HEK293 (cell line): ENCODE measurements around the gene MEX3C.

Experiments used
- CTCF ChIP-seq: fragments of 450-650 bp; formaldehyde crosslinking; IDR thresholded peaks from 2 replicates; pipeline ENCODE4 v1.5.1; 2016; ENCODE audit warnings: missing biosample characterization, missing genetic modification characterization
- MEIS1 ChIP-seq: sonication (generic); formaldehyde crosslinking; IDR thresholded peaks from 2 replicates; pipeline ENCODE4 v1.8.1; 2022; ENCODE audit warnings: missing genetic modification reagents, mild to moderate bottlenecking, borderline replicate concordance
- PRDM10 ChIP-seq: fragments of 450-650 bp; formaldehyde crosslinking; IDR thresholded peaks from 2 replicates; pipeline ENCODE4 v1.5.1; 2016; ENCODE audit warnings: missing biosample characterization, missing genetic modification characterization
- TCF7L2 ChIP-seq: IDR thresholded peaks from 2 replicates; pipeline ENCODE4 v1.6.1; 2011; ENCODE audit warnings: low read depth, mild to moderate bottlenecking, inconsistent platforms, low read length, moderate library complexity, borderline replicate concordance
- ZNF121 ChIP-seq: fragments of 450-650 bp; formaldehyde crosslinking; IDR thresholded peaks from 2 replicates; pipeline ENCODE4 v1.5.1; 2016; ENCODE audit warnings: missing biosample characterization, missing genetic modification characterization
- ZNF184 ChIP-seq: fragments of 450-650 bp; IDR thresholded peaks from 2 replicates; pipeline ENCODE4 v1.5.1; 2018; ENCODE audit warnings: missing biosample characterization, mild to moderate bottlenecking, missing genetic modification characterization
- TF ChIP-seq, protein P1 (sequence below): sonication (generic); formaldehyde crosslinking; IDR thresholded peaks from 2 replicates; pipeline ENCODE4 v1.8.1; 2022; ENCODE audit warnings: mild to moderate bottlenecking, moderate library complexity, missing genetic modification reagents
- TF ChIP-seq, protein P2 (sequence below): fragments of 450-650 bp; formaldehyde crosslinking; IDR thresholded peaks from 2 replicates; pipeline ENCODE4 v1.5.1; 2016; ENCODE audit warnings: missing biosample characterization, missing genetic modification characterization
- TF ChIP-seq, protein P3 (sequence below): fragments of 450-650 bp; formaldehyde crosslinking; IDR thresholded peaks from 2 replicates; pipeline ENCODE4 v1.5.0; 2017; ENCODE audit warnings: missing biosample characterization, missing genetic modification characterization, borderline replicate concordance
- TF ChIP-seq, protein P4 (sequence below): IDR thresholded peaks from 2 replicates; pipeline ENCODE4 v1.6.1; 2011; ENCODE audit warnings: mild to moderate bottlenecking, low read depth, low read length, borderline replicate concordance

GRCh38 chr18:51195086-51195450 is 2.4 kb downstream of the MEX3C start:
- TF ChIP-seq PRDM10 (no peak), CTCF (tag by site-specific recombination) (no peak), ZNF121 (tag by site-specific recombination) (no peak), ZNF184 (tag by site-specific recombination) (no peak), TCF7L2 (no peak), MEIS1 (CRISPR knock-in tag) (no peak)
- TF ChIP-seq, protein P1, sequence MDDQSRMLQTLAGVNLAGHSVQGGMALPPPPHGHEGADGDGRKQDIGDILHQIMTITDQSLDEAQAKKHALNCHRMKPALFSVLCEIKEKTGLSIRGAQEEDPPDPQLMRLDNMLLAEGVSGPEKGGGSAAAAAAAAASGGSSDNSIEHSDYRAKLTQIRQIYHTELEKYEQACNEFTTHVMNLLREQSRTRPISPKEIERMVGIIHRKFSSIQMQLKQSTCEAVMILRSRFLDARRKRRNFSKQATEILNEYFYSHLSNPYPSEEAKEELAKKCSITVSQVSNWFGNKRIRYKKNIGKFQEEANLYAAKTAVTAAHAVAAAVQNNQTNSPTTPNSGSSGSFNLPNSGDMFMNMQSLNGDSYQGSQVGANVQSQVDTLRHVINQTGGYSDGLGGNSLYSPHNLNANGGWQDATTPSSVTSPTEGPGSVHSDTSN (CRISPR knock-in tag): no peak
- TF ChIP-seq, protein P2, sequence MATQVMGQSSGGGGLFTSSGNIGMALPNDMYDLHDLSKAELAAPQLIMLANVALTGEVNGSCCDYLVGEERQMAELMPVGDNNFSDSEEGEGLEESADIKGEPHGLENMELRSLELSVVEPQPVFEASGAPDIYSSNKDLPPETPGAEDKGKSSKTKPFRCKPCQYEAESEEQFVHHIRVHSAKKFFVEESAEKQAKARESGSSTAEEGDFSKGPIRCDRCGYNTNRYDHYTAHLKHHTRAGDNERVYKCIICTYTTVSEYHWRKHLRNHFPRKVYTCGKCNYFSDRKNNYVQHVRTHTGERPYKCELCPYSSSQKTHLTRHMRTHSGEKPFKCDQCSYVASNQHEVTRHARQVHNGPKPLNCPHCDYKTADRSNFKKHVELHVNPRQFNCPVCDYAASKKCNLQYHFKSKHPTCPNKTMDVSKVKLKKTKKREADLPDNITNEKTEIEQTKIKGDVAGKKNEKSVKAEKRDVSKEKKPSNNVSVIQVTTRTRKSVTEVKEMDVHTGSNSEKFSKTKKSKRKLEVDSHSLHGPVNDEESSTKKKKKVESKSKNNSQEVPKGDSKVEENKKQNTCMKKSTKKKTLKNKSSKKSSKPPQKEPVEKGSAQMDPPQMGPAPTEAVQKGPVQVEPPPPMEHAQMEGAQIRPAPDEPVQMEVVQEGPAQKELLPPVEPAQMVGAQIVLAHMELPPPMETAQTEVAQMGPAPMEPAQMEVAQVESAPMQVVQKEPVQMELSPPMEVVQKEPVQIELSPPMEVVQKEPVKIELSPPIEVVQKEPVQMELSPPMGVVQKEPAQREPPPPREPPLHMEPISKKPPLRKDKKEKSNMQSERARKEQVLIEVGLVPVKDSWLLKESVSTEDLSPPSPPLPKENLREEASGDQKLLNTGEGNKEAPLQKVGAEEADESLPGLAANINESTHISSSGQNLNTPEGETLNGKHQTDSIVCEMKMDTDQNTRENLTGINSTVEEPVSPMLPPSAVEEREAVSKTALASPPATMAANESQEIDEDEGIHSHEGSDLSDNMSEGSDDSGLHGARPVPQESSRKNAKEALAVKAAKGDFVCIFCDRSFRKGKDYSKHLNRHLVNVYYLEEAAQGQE (tag by site-specific recombination): no peak
- TF ChIP-seq, protein P3, sequence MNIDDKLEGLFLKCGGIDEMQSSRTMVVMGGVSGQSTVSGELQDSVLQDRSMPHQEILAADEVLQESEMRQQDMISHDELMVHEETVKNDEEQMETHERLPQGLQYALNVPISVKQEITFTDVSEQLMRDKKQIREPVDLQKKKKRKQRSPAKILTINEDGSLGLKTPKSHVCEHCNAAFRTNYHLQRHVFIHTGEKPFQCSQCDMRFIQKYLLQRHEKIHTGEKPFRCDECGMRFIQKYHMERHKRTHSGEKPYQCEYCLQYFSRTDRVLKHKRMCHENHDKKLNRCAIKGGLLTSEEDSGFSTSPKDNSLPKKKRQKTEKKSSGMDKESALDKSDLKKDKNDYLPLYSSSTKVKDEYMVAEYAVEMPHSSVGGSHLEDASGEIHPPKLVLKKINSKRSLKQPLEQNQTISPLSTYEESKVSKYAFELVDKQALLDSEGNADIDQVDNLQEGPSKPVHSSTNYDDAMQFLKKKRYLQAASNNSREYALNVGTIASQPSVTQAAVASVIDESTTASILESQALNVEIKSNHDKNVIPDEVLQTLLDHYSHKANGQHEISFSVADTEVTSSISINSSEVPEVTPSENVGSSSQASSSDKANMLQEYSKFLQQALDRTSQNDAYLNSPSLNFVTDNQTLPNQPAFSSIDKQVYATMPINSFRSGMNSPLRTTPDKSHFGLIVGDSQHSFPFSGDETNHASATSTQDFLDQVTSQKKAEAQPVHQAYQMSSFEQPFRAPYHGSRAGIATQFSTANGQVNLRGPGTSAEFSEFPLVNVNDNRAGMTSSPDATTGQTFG: no peak
- TF ChIP-seq, protein P4, sequence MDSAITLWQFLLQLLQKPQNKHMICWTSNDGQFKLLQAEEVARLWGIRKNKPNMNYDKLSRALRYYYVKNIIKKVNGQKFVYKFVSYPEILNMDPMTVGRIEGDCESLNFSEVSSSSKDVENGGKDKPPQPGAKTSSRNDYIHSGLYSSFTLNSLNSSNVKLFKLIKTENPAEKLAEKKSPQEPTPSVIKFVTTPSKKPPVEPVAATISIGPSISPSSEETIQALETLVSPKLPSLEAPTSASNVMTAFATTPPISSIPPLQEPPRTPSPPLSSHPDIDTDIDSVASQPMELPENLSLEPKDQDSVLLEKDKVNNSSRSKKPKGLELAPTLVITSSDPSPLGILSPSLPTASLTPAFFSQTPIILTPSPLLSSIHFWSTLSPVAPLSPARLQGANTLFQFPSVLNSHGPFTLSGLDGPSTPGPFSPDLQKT: no peak
